IMR-90 (cell line): ENCODE results near the gene FAM193A. TPM values are rescaled to one million over a fixed set of nuclear protein-coding genes. Genes with fewer than 3 reads are reported as not detected.

Source experiments
- ATAC-seq: fragments of 200-7000 bp; cut with Tn5 transposase; 2 replicates; pipeline ENCODE4 v1.9.1; 2020; ENCODE audit warnings: low read depth, mild to moderate bottlenecking, moderate library complexity
- BruUV-seq: library from RNA; stranded (reverse); fragments of 400-500 nt; replicated peaks from 2 replicates; lab custom pipeline; 2021; lab: Mats Ljungman, UMichigan
- CTCF ChIA-PET: fragments of 300-600 bp; formaldehyde crosslinking; extraction: SDS; loops from one replicate; lab custom pipeline; 2021; ENCODE audit warnings: antibody characterized with exemption; lab: Yijun Ruan, JAX
- POLR2A ChIA-PET: fragments of 300-600 bp; sonication (Branson Sonifier 250); formaldehyde crosslinking; loops from one replicate; lab custom pipeline; 2022; ENCODE audit warnings: antibody characterized with exemption; ENCODE audit not compliant: unreplicated experiment; lab: Charles Lee
- DNase-seq: peaks from one replicate; pipeline ENCODE4 v3.0.0; 2013
- H2AFZ ChIP-seq: replicated peaks from 2 replicates; pipeline ENCODE3; 2013; ENCODE audit warnings: low read length, mild to moderate bottlenecking; ENCODE audit not compliant: poor library complexity
- H2AK5ac ChIP-seq: 2 replicates; pipeline ENCODE4 v1.6.1; 2013; ENCODE audit warnings: low read depth, low read length, inconsistent platforms
- H2AK9ac ChIP-seq: replicated peaks from 2 replicates; pipeline ENCODE3; 2013; ENCODE audit warnings: mild to moderate bottlenecking, low read depth, low read length, moderate library complexity; ENCODE audit not compliant: poor library complexity
- H2BK120ac ChIP-seq: 2 replicates; pipeline ENCODE4 v1.6.1; 2013; ENCODE audit warnings: low read depth, low read length, inconsistent platforms
- H2BK15ac ChIP-seq: 3 replicates; pipeline ENCODE4 v1.6.1; 2013; ENCODE audit warnings: low read depth, low read length, inconsistent platforms
- H2BK20ac ChIP-seq: 2 replicates; pipeline ENCODE4 v1.6.1; 2013; ENCODE audit warnings: low read depth, mild to moderate bottlenecking, inconsistent platforms, low read length, moderate library complexity
- H2BK5ac ChIP-seq: 2 replicates; pipeline ENCODE4 v1.6.1; 2013; ENCODE audit warnings: mild to moderate bottlenecking, low read depth, low read length, inconsistent platforms; ENCODE audit not compliant: poor library complexity, severe bottlenecking
- H3K14ac ChIP-seq: replicated peaks from 2 replicates; pipeline ENCODE4 v1.6.1; 2013; ENCODE audit warnings: low read depth, low read length, inconsistent platforms
- H3K18ac ChIP-seq: 2 replicates; pipeline ENCODE4 v1.6.1; 2013; ENCODE audit warnings: low read depth, low read length, control low read depth
- H3K23ac ChIP-seq: 2 replicates; pipeline ENCODE4 v1.6.1; 2013; ENCODE audit warnings: low read depth, low read length, inconsistent platforms
- H3K27ac ChIP-seq: 2 replicates; pipeline ENCODE4 v1.5.1; 2013; ENCODE audit warnings: mild to moderate bottlenecking, control low read depth, low read length; ENCODE audit not compliant: insufficient read depth
- H3K27me3 ChIP-seq: 2 replicates; pipeline ENCODE4 v1.6.1; 2013; ENCODE audit warnings: low read length; ENCODE audit not compliant: control insufficient read depth, insufficient read depth
- H3K36me3 ChIP-seq: 2 replicates; pipeline ENCODE4 v1.6.1; 2013; ENCODE audit warnings: low read length, mixed read lengths; ENCODE audit not compliant: control insufficient read depth, insufficient read depth
- H3K4ac ChIP-seq: 2 replicates; pipeline ENCODE4 v1.6.1; 2013; ENCODE audit warnings: low read depth, low read length, inconsistent platforms
- H3K4me1 ChIP-seq: 2 replicates; pipeline ENCODE4 v1.6.1; 2013; ENCODE audit warnings: low read length, mixed read lengths; ENCODE audit not compliant: control insufficient read depth, insufficient read depth
- H3K4me2 ChIP-seq: 2 replicates; pipeline ENCODE4 v1.6.1; 2013; ENCODE audit warnings: low read depth, mild to moderate bottlenecking, control low read depth, low read length, moderate library complexity
- H3K4me3 ChIP-seq: 2 replicates; pipeline ENCODE4 v1.5.1; 2013; ENCODE audit warnings: low read depth, mild to moderate bottlenecking, control low read depth, low read length, moderate library complexity; ENCODE audit not compliant: insufficient read depth
- H3K56ac ChIP-seq: 2 replicates; pipeline ENCODE4 v1.6.1; 2013; ENCODE audit warnings: low read length, inconsistent platforms; ENCODE audit not compliant: insufficient read depth; ENCODE audit errors: extremely low read depth
- H3K79me1 ChIP-seq, 2 experiments: 2 replicates each; pipeline ENCODE4 v1.6.1; 2013; ENCODE audit warnings: low read length in 2 of 2, inconsistent platforms in 1 of 2, low read depth in 1 of 2
- H3K9ac ChIP-seq: 2 replicates; pipeline ENCODE4 v1.6.1; 2013; ENCODE audit warnings: low read depth, low read length, control low read depth
- H3K9me1 ChIP-seq: 2 replicates; pipeline ENCODE4 v1.6.1; 2013; ENCODE audit warnings: low read length, inconsistent platforms; ENCODE audit not compliant: insufficient read depth
- H3K9me3 ChIP-seq: 2 replicates; pipeline ENCODE4 v1.6.1; 2013; ENCODE audit warnings: low read length; ENCODE audit not compliant: control insufficient read depth, insufficient read depth
- H4K20me1 ChIP-seq: 2 replicates; pipeline ENCODE4 v1.6.1; 2013; ENCODE audit warnings: low read length, inconsistent platforms; ENCODE audit not compliant: insufficient read depth
- H4K5ac ChIP-seq: 2 replicates; pipeline ENCODE4 v1.6.1; 2013; ENCODE audit warnings: mild to moderate bottlenecking, low read depth, low read length, control low read depth
- H4K8ac ChIP-seq, 2 experiments: 2 replicates each; pipeline ENCODE4 v1.6.1; 2013; ENCODE audit warnings: low read depth in 2 of 2, low read length in 2 of 2, control low read depth in 1 of 2, inconsistent platforms in 1 of 2
- H4K91ac ChIP-seq: 2 replicates; pipeline ENCODE4 v1.6.1; 2013; ENCODE audit warnings: low read depth, low read length, inconsistent platforms; ENCODE audit not compliant: insufficient read depth
- CHD1 ChIP-seq: IDR thresholded peaks from 2 replicates; pipeline ENCODE4 v1.6.1; 2012; ENCODE audit warnings: low read depth, low read length, improper control_type of control experiment
- FOS ChIP-seq: fragments of 150-350 bp; IDR thresholded peaks from 2 replicates; pipeline ENCODE4 v1.6.1; 2016; ENCODE audit warnings: low read depth, low read length
- RAD21 ChIP-seq: IDR thresholded peaks from 2 replicates; pipeline ENCODE4 v1.6.1; 2012; ENCODE audit warnings: low read length, improper control_type of control experiment
- RCOR1 ChIP-seq: IDR thresholded peaks from 2 replicates; pipeline ENCODE4 v1.6.1; 2012; ENCODE audit warnings: mild to moderate bottlenecking, low read length, improper control_type of control experiment; ENCODE audit not compliant: insufficient replicate concordance
- RFX5 ChIP-seq: IDR thresholded peaks from 2 replicates; pipeline ENCODE4 v1.8.0; 2012; ENCODE audit warnings: low read depth, mild to moderate bottlenecking, low read length, moderate library complexity
- SMC3 ChIP-seq: fragments of 150-350 bp; IDR thresholded peaks from 2 replicates; pipeline ENCODE4 v1.6.1; 2016; ENCODE audit warnings: low read depth, mild to moderate bottlenecking, antibody characterized with exemption, low read length, moderate library complexity
- WGBS, 2 experiments: methylation state at CpG; one replicate each; pipeline versions ENCODE4 v1.1.5 to v1.1.7; 2013; ENCODE audit warnings: missing lambda C conversion rate in 2 of 2; ENCODE audit not compliant: insufficient read length in 1 of 2; ENCODE audit errors: extremely low coverage in 2 of 2; 5-methylcytosine and 5-hydroxymethylcytosine counted together
- dilution Hi-C: fragments of 300-500 bp; cut with HindIII; formaldehyde crosslinking; loops from one replicate; pipeline ENCODE4 v1.14.3; 2018; ENCODE audit warnings: low sequenced_read_pairs; ENCODE audit not compliant: unreplicated experiment
- in situ Hi-C: fragments of 300-500 bp; cut with MboI; formaldehyde crosslinking; loops from 3 replicates; pipeline ENCODE4 v1.14.3; 2019; ENCODE audit warnings: low sequenced_read_pairs, inconsistent platforms, mixed read lengths
- intact Hi-C: fragments of 100-400 bp; cut with micrococcal nuclease; formaldehyde crosslinking; loops from 2 replicates; pipeline ENCODE4 v1.10.0; 2022
- polyA plus RNA-seq, 3 experiments: library from polyadenylated mRNA; depleted of rRNA; stranded (reverse); fragments of >200 nt; gene quantifications; 2 replicates each; pipeline ENCODE4 v1.2.3, GENCODE V29; 2012; ENCODE audit warnings: low replicate concordance in 1 of 3
- total RNA-seq: library from RNA; depleted of rRNA; stranded (reverse); fragments of >200 nt; gene quantifications from 2 replicates; pipeline ENCODE4 v1.2.3, GENCODE V29; 2012
- TF ChIP-seq, protein P1 (sequence below): conservative IDR thresholded peaks from 2 replicates; pipeline ENCODE4 v1.5.1; 2012; ENCODE audit warnings: mild to moderate bottlenecking, low read depth, low read length, improper control_type of control experiment
- TF ChIP-seq, protein P2 (sequence below): fragments of 150-350 bp; IDR thresholded peaks from 2 replicates; pipeline ENCODE4 v1.6.1; 2016; ENCODE audit warnings: low read depth, mild to moderate bottlenecking, low read length, moderate library complexity, borderline replicate concordance

FAM193A gene
- total and polyA plus RNA-seq, 2 of the 4 experiments (the other 2 are of a cell fraction), result 6.8 to 11.0 TPM

DNA sequence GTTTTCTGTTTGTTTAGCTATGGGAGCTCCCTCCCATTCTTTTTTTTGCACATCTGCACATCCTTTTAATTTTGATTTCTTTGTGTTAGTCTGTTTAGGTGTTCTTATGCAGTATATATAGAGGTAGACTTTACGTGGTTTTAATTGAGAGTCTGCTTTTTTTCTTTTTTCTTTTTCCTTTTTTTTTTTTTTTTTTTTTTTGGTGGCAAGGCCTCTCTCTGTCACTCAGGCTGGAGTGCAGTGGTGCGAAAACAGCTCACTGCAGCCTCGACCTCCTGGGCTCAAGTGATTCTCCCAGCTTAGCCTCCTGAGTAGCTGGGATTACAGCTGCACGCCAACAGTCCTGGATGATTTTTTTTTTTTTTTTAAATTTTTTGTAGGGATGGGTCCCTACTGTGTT, 68.2 kb downstream of the FAM193A start:
- Histone ChIP-seq H3K4me3 (no peak overlapping the region), H3K36me3 (peaks cover 9% of the 10 kb centered on the region), H3K9me1 (peaks cover 16% of the 10 kb centered on the region), H3K9ac (no peak overlapping the region), H2AFZ (no peak overlapping the region), H2BK5ac (no peak overlapping the region), H2BK120ac (no peak overlapping the region), H3K14ac (no peak overlapping the region), H3K4me1 (no peaks in the 10 kb centered on the region), H3K27me3 (no peaks in the 10 kb centered on the region), H3K56ac (no peak overlapping the region), H3K9me3 (no peaks in the 10 kb centered on the region), H2AK5ac (no peak overlapping the region), H3K23ac (no peak overlapping the region), H3K18ac (no peak overlapping the region), H3K79me1 (peaks cover 20 to 73% of the 10 kb centered on the region in 2 experiments), H2BK20ac (no peak overlapping the region), H4K8ac (no peak overlapping the region), H3K4me2 (no peak overlapping the region), H3K27ac (no peak overlapping the region), H4K5ac (no peak overlapping the region), H2BK15ac (no peak overlapping the region), H3K4ac (no peak overlapping the region), H4K91ac (no peak overlapping the region), H2AK9ac (no peak overlapping the region), H4K20me1 (peaks cover 67% of the 10 kb centered on the region)
- in situ Hi-C loops (no loop called here), dilution Hi-C loops (no loop called here), intact Hi-C loops (no loop called here)
- 100% methylated on average over 1 of the region's 4 CpGs; no CpG with 5 or more reads in 1 of the 2 experiments for WGBS, 2 experiments
- DNase-seq, result no peak
- no TSS peak for BruUV-seq
- TF ChIP-seq RAD21 (no peak), SMC3 (no peak), RFX5 (no peak), RCOR1 (no peak), CHD1 (no peak), FOS (no peak)
- TF ChIP-seq, protein P1, sequence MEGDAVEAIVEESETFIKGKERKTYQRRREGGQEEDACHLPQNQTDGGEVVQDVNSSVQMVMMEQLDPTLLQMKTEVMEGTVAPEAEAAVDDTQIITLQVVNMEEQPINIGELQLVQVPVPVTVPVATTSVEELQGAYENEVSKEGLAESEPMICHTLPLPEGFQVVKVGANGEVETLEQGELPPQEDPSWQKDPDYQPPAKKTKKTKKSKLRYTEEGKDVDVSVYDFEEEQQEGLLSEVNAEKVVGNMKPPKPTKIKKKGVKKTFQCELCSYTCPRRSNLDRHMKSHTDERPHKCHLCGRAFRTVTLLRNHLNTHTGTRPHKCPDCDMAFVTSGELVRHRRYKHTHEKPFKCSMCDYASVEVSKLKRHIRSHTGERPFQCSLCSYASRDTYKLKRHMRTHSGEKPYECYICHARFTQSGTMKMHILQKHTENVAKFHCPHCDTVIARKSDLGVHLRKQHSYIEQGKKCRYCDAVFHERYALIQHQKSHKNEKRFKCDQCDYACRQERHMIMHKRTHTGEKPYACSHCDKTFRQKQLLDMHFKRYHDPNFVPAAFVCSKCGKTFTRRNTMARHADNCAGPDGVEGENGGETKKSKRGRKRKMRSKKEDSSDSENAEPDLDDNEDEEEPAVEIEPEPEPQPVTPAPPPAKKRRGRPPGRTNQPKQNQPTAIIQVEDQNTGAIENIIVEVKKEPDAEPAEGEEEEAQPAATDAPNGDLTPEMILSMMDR, result no peak
- TF ChIP-seq, protein P2, sequence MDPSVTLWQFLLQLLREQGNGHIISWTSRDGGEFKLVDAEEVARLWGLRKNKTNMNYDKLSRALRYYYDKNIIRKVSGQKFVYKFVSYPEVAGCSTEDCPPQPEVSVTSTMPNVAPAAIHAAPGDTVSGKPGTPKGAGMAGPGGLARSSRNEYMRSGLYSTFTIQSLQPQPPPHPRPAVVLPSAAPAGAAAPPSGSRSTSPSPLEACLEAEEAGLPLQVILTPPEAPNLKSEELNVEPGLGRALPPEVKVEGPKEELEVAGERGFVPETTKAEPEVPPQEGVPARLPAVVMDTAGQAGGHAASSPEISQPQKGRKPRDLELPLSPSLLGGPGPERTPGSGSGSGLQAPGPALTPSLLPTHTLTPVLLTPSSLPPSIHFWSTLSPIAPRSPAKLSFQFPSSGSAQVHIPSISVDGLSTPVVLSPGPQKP, result no peak
- CTCF ChIA-PET, result no interaction called here
- POLR2A ChIA-PET, result no interaction called here
- ATAC-seq, result no peak
